HepG2 (cell line): ENCODE data around the gene AADACL2. TPM values are rescaled to one million over a fixed set of nuclear protein-coding genes. Genes with fewer than 3 reads are reported as not detected.

Experiments
- ARNT2 ChIP-seq: sonication (generic); formaldehyde crosslinking; IDR thresholded peaks from 2 replicates; pipeline ENCODE4 v1.8.0; 2022; ENCODE audit warnings: mild to moderate bottlenecking, low read depth, missing genetic modification reagents, moderate library complexity
- DR1 ChIP-seq: sonication (generic); formaldehyde crosslinking; IDR thresholded peaks from 2 replicates; pipeline ENCODE4 v1.8.0; 2021; ENCODE audit warnings: mild to moderate bottlenecking, missing genetic modification reagents, inconsistent platforms
- HOXA5 ChIP-seq: sonication (generic); formaldehyde crosslinking; IDR thresholded peaks from 2 replicates; pipeline ENCODE4 v1.4.0; 2020; ENCODE audit warnings: missing genetic modification reagents
- TBP ChIP-seq: sonication (generic); formaldehyde crosslinking; IDR thresholded peaks from 2 replicates; pipeline ENCODE4 v1.5.0; 2020; ENCODE audit warnings: missing genetic modification reagents
- ZNF576 ChIP-seq: sonication (generic); formaldehyde crosslinking; IDR thresholded peaks from 2 replicates; pipeline ENCODE4 v1.4.0; 2020; ENCODE audit warnings: mild to moderate bottlenecking, missing genetic modification reagents
- ZNF597 ChIP-seq: sonication (generic); formaldehyde crosslinking; IDR thresholded peaks from 2 replicates; pipeline ENCODE4 v1.5.0; 2020; ENCODE audit warnings: missing genetic modification reagents
- polyA plus RNA-seq, 8 experiments: library from polyadenylated mRNA; depleted of rRNA in 3 of 8; stranded (reverse) in 7 of 8; unstranded in 1 of 8; fragments of >200 nt; fragmentation: Illumina TruSeq in 4 of 8; extraction: Trizol in 4 of 8; gene quantifications; 2 replicates each; pipeline versions ENCODE4 v1.2.1 to v1.2.3, GENCODE V29; 2011 to 2016; ENCODE audit warnings: low read depth in 4 of 8, missing spikeins in 1 of 8, mixed read lengths in 1 of 8; ENCODE audit not compliant: insufficient read depth in 1 of 8
- total RNA-seq, 5 experiments: library from RNA; depleted of rRNA; stranded (reverse); fragments of >200 nt; fragmentation: Illumina TruSeq; extraction: Trizol; gene quantifications; 2 replicates each; pipeline ENCODE4 v1.2.3, GENCODE V29; 2016; ENCODE audit warnings: low read depth in 1 of 5
- TF ChIP-seq, protein P1 (sequence below): sonication (generic); formaldehyde crosslinking; IDR thresholded peaks from one replicate; pipeline ENCODE4 v1.5.1; 2020; ENCODE audit warnings: mild to moderate bottlenecking, missing genetic modification reagents; ENCODE audit errors: not compliant biosample characterization

AADACL2 gene
- total and polyA plus RNA-seq, 2 of the 13 experiments (the other 11 are each of a cell fraction or from before 2014, with no cell fraction given) = not detected

DNA sequence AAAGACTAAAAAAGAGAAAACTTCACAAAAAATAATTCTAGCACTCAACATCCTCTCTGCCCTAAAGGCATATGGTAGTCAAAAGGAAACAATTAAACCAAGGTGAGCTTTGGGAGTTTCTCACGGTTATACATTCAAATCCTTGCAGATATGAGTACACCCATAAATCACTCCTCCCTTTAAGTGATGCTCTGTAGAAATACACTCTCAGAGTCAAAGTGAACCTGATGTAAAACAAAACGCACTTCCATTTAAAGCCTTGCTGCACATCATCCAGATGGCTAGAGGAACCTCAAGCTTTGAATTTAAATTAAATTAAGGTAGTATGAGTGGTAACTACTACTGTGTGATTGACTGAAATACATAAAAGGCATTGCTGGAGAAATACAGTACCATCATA lies 44.2 kb downstream of the AADACL2 start (continued):
- TF ChIP-seq, protein P1, sequence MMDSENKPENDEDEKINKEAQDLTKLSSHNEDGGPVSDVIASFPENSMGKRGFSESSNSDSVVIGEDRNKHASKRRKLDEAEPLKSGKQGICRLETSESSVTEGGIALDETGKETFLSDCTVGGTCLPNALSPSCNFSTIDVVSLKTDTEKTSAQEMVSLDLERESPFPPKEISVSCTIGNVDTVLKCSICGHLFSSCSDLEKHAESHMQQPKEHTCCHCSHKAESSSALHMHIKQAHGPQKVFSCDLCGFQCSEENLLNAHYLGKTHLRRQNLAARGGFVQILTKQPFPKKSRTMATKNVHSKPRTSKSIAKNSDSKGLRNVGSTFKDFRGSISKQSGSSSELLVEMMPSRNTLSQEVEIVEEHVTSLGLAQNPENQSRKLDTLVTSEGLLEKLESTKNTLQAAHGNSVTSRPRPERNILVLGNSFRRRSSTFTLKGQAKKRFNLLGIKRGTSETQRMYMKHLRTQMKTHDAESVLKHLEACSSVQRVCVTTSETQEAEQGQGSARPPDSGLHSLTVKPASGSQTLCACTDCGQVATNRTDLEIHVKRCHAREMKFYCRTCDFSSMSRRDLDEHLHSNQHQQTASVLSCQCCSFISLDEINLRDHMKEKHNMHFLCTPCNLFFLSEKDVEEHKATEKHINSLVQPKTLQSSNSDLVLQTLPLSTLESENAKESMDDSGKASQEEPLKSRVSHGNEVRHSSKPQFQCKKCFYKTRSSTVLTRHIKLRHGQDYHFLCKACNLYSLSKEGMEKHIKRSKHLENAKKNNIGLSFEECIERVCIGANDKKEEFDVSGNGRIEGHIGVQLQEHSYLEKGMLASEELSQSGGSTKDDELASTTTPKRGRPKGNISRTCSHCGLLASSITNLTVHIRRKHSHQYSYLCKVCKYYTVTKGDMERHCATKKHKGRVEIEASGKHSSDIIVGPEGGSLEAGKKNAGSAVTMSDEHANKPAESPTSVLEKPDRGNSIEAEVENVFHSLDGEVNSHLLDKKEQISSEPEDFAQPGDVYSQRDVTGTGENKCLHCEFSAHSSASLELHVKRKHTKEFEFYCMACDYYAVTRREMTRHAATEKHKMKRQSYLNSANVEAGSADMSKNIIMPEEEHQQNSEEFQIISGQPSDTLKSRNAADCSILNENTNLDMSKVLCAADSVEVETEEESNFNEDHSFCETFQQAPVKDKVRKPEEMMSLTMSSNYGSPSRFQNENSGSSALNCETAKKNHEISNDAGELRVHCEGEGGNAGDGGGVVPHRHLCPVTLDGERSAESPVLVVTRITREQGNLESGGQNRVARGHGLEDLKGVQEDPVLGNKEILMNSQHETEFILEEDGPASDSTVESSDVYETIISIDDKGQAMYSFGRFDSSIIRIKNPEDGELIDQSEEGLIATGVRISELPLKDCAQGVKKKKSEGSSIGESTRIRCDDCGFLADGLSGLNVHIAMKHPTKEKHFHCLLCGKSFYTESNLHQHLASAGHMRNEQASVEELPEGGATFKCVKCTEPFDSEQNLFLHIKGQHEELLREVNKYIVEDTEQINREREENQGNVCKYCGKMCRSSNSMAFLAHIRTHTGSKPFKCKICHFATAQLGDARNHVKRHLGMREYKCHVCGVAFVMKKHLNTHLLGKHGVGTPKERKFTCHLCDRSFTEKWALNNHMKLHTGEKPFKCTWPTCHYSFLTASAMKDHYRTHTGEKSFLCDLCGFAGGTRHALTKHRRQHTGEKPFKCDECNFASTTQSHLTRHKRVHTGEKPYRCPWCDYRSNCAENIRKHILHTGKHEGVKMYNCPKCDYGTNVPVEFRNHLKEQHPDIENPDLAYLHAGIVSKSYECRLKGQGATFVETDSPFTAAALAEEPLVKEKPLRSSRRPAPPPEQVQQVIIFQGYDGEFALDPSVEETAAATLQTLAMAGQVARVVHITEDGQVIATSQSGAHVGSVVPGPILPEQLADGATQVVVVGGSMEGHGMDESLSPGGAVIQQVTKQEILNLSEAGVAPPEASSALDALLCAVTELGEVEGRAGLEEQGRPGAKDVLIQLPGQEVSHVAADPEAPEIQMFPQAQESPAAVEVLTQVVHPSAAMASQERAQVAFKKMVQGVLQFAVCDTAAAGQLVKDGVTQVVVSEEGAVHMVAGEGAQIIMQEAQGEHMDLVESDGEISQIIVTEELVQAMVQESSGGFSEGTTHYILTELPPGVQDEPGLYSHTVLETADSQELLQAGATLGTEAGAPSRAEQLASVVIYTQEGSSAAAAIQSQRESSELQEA = no peak
- TF ChIP-seq ZNF576 (no peak), HOXA5 (CRISPR knock-in tag) (no peak), ZNF597 (CRISPR knock-in tag) (no peak), ARNT2 (CRISPR knock-in tag) (no peak), DR1 (CRISPR knock-in tag) (no peak), TBP (CRISPR knock-in tag) (no peak)
